HepG2 (cell line): ENCODE measurements around the gene MCEE. TPM values are rescaled to one million over a fixed set of nuclear protein-coding genes. Genes with fewer than 3 reads are reported as not detected.

Source experiments
- ATAC-seq: fragments of 200-7000 bp; cut with Tn5 transposase; 3 replicates; pipeline ENCODE4 v1.9.1; 2020; ENCODE audit warnings: mild to moderate bottlenecking, moderate library complexity
- BruUV-seq: library from RNA; stranded (reverse); fragments of 400-500 nt; replicated peaks from 2 replicates; lab custom pipeline; 2021; lab: Mats Ljungman, UMichigan
- CTCF ChIA-PET: fragments of 300-600 bp; formaldehyde crosslinking; extraction: SDS; loops from one replicate; lab custom pipeline; 2021; ENCODE audit warnings: low total read pairs, inconsistent platforms, low intra/inter-chr PET ratio; lab: Yijun Ruan, JAX
- POLR2A ChIA-PET: fragments of 350-600 bp; sonication (Branson Sonifier 250); formaldehyde crosslinking; loops from one replicate; lab custom pipeline; 2020; ENCODE audit warnings: antibody characterized with exemption, inconsistent platforms; lab: Yijun Ruan, JAX
- DNase-seq: peaks from one replicate; pipeline ENCODE4 v3.0.0-alpha.2; 2015; ENCODE audit warnings: low spot score
- FAIRE-seq: peaks from 3 replicates; lab custom pipeline; 2011; peaks lifted over from hg19 to GRCh38; lab: Jason Lieb, UNC
- H2AFZ ChIP-seq: one replicate; pipeline ENCODE4 v1.6.1; 2011; ENCODE audit warnings: low read length, inconsistent platforms
- H3K27ac ChIP-seq: fragments of 300-600 bp; 3 replicates; pipeline ENCODE4 v1.8.0; 2011; ENCODE audit warnings: mixed run types, mild to moderate bottlenecking, mixed read lengths, low read length, inconsistent platforms; ENCODE audit not compliant: insufficient read depth; ENCODE audit errors: extremely low read length
- H3K27me3 ChIP-seq, 2 experiments: fragments of 200-600 bp in 1 of 2; 2 replicates in 1 of 2; 3 replicates in 1 of 2; pipeline versions ENCODE4 v1.6.0 to v1.8.0; 2011; ENCODE audit warnings: low read length in 2 of 2, mild to moderate bottlenecking in 2 of 2, moderate library complexity in 2 of 2, inconsistent platforms in 1 of 2; ENCODE audit not compliant: insufficient read depth in 2 of 2, control insufficient read depth in 1 of 2
- H3K36me3 ChIP-seq, 2 experiments: fragments of 200-600 bp in 1 of 2; replicated peaks in 1 of 2; 2 replicates in 1 of 2; 3 replicates in 1 of 2; pipeline versions ENCODE4 v1.5.1 to v1.8.0; 2011; ENCODE audit warnings: low read length in 2 of 2, inconsistent platforms in 1 of 2; ENCODE audit not compliant: insufficient read depth in 2 of 2, control insufficient read depth in 1 of 2
- H3K4me1 ChIP-seq: 2 replicates; pipeline ENCODE4 v1.5.1; 2012; ENCODE audit warnings: low read length, inconsistent platforms; ENCODE audit not compliant: insufficient read depth
- H3K4me2 ChIP-seq: 2 replicates; pipeline ENCODE4 v1.6.0; 2011; ENCODE audit warnings: low read depth, low read length, inconsistent platforms
- H3K4me3 ChIP-seq, 3 experiments: fragments of 200-600 bp in 1 of 3; sonication (generic), shearing (Covaris generic) in 1 of 3; replicated peaks in 1 of 3; 2 replicates each; pipeline ENCODE4 v1.5.1; 2011 to 2016; ENCODE audit warnings: low read length in 3 of 3, inconsistent platforms in 2 of 3, low read depth in 2 of 3, mild to moderate bottlenecking in 2 of 3, control low read depth in 1 of 3, mixed read lengths in 1 of 3; ENCODE audit not compliant: insufficient read depth in 1 of 3
- H3K79me2 ChIP-seq: one replicate; pipeline ENCODE4 v1.6.1; 2011; ENCODE audit warnings: low read length, inconsistent platforms; ENCODE audit not compliant: insufficient read depth
- H3K9ac ChIP-seq: 2 replicates; pipeline ENCODE4 v1.6.0; 2011; ENCODE audit warnings: mild to moderate bottlenecking, low read depth, low read length, inconsistent platforms; ENCODE audit not compliant: insufficient read depth
- H3K9me3 ChIP-seq: 2 replicates; pipeline ENCODE4 v1.5.1; 2012; ENCODE audit warnings: mild to moderate bottlenecking, low read length
- H4K20me1 ChIP-seq: 2 replicates; pipeline ENCODE4 v1.6.0; 2011; ENCODE audit warnings: inconsistent platforms, mild to moderate bottlenecking, low read length, moderate library complexity; ENCODE audit not compliant: insufficient read depth
- AGO2 ChIP-seq: fragments of 200-400 bp; formaldehyde crosslinking; optimal IDR thresholded peaks from 2 replicates; pipeline ENCODE3; 2017; ENCODE audit warnings: mild to moderate bottlenecking, low read depth, low read length, moderate library complexity
- CCAR2 ChIP-seq: fragments of 200-400 bp; formaldehyde crosslinking; optimal IDR thresholded peaks from 2 replicates; pipeline ENCODE3; 2018; ENCODE audit warnings: low read depth, mild to moderate bottlenecking, low read length, moderate library complexity
- GABPB1 ChIP-seq: IDR thresholded peaks from 2 replicates; pipeline ENCODE4 v1.6.1; 2016; ENCODE audit warnings: mild to moderate bottlenecking, missing genetic modification reagents, moderate library complexity, missing compliant biosample characterization
- NRL ChIP-seq: sonication (generic); formaldehyde crosslinking; IDR thresholded peaks from 2 replicates; pipeline ENCODE4 v1.5.0; 2020; ENCODE audit warnings: missing genetic modification reagents, mild to moderate bottlenecking, moderate library complexity, borderline replicate concordance
- RARA ChIP-seq: IDR thresholded peaks from 2 replicates; pipeline ENCODE4 v1.6.1; 2016; ENCODE audit warnings: missing genetic modification reagents, missing compliant biosample characterization
- ZGPAT ChIP-seq: IDR thresholded peaks from 2 replicates; pipeline ENCODE4 v1.6.1; 2016; ENCODE audit warnings: mild to moderate bottlenecking
- WGBS: methylation state at CpG from one replicate; pipeline ENCODE4 v1.1.6; 2017; ENCODE audit warnings: low lambda C conversion rate; 5-methylcytosine and 5-hydroxymethylcytosine counted together
- in situ Hi-C: cut with HindIII; loops from 2 replicates; pipeline ENCODE4 v1.10.0; 2017; ENCODE audit warnings: low pct_unique_long_range_greater_than_20kb; ENCODE audit not compliant: extremely low pct_ligation_motif_present
- intact Hi-C: fragments of 100-400 bp; cut with micrococcal nuclease; formaldehyde crosslinking; loops from one replicate; pipeline ENCODE4 v1.10.0; 2022; ENCODE audit not compliant: unreplicated experiment
- polyA plus RNA-seq, 8 experiments: library from polyadenylated mRNA; depleted of rRNA in 3 of 8; stranded (reverse) in 7 of 8; unstranded in 1 of 8; fragments of >200 nt; fragmentation: Illumina TruSeq in 4 of 8; extraction: Trizol in 4 of 8; gene quantifications; 2 replicates each; pipeline versions ENCODE4 v1.2.1 to v1.2.3, GENCODE V29; 2011 to 2016; ENCODE audit warnings: low read depth in 4 of 8, missing spikeins in 1 of 8, mixed read lengths in 1 of 8; ENCODE audit not compliant: insufficient read depth in 1 of 8
- total RNA-seq, 5 experiments: library from RNA; depleted of rRNA; stranded (reverse); fragments of >200 nt; fragmentation: Illumina TruSeq; extraction: Trizol; gene quantifications; 2 replicates each; pipeline ENCODE4 v1.2.3, GENCODE V29; 2016; ENCODE audit warnings: low read depth in 1 of 5
- TF ChIP-seq, protein P1 (sequence below): sonication (generic); formaldehyde crosslinking; IDR thresholded peaks from 2 replicates; pipeline ENCODE4 v1.4.0; 2020; ENCODE audit warnings: missing genetic modification reagents, borderline replicate concordance
- TF ChIP-seq, protein P2 (sequence below): sonication (generic); formaldehyde crosslinking; IDR thresholded peaks from 2 replicates; pipeline ENCODE4 v1.5.1; 2020; ENCODE audit warnings: mild to moderate bottlenecking, missing genetic modification reagents, moderate library complexity

The MCEE gene
- total and polyA plus RNA-seq, 2 of the 13 experiments (the other 11 are each of a cell fraction or from before 2014, with no cell fraction given): 32.0 to 66.9 TPM

DNA sequence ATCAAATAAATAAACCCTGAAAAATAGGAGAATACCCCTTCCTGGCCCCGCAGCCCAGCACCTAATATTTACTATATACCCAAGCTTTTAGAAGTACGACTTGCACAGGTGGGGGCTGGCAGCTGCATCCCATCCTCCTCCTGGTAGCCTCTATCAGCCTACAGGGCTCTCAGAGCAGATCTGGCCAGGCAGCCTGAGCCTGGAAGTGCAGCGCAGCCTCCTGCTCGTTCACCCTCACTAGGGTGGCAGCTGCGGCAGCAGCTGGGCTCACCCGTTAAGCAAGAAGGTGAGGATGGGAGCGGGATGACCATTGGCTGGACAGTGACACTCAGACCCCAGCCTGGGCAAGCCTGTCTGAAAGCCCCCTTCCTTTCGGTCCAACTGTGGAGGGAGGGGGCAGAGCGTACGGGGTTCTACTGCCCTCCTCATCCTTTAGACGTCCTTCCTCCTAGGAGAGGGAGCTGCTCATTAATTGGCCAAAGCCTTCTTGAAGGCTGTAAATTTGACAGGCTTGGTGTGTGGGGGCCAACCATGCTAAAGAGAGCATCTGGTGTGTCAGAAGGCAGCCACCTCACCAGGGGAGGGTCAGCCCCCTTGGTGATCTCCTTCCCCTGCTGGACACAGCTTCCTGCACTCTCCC is 23.7 kb upstream of the MCEE start:
- Histone ChIP-seq H3K4me1 (no peaks in the 10 kb centered on the region), H3K9ac (no peak overlapping the region), H3K36me3 (peaks cover 7 to 15% of the 10 kb centered on the region in 2 experiments), H4K20me1 (peaks cover 4% of the 10 kb centered on the region; the same call in 1 of the 2 replicates), H3K27me3 (peaks cover 0 to 22% of the 10 kb centered on the region in 2 experiments; a peak in 3 of 5 replicates), H3K4me3 (no peak overlapping the region), H3K79me2 (no peaks in the 10 kb centered on the region), H3K4me2 (no peak overlapping the region), H3K27ac (no peak overlapping the region), H3K9me3 (no peaks in the 10 kb centered on the region), H2AFZ (no peak overlapping the region)
- intact Hi-C loops: no loop called here
- POLR2A ChIA-PET: interaction anchor here (1.5 kb wide), 1 partner anchor 24 kb away, joined by 6 read pairs; the partner anchor contains the start of genes MCEE and MPHOSPH10
- CTCF ChIA-PET: interaction anchor here (3.1 kb wide), 1 partner anchor 53 kb away, joined by 24 read pairs; no protein-coding TSS in a partner anchor
- in situ Hi-C loops: no loop called here
- FAIRE-seq (no peak), ATAC-seq (no peak), DNase-seq (no peak)
- 0 out of 2 replicates have a peak, but pooled peaks have one; percentile 36 for TF ChIP-seq NRL
- no peak for TF ChIP-seq AGO2
- no TSS peak for BruUV-seq
- 68% methylated on average over 11 of the region's 11 CpGs for WGBS

- FAIRE-seq: no peak
- H3K79me2 ChIP-seq: no peaks in the 10 kb centered on the region
- H3K4me3 ChIP-seq: no peak overlapping the region
- no peaks in the 10 kb centered on the region for H3K4me1 ChIP-seq
- H3K36me3 ChIP-seq: peaks cover 17 to 35% of the 10 kb centered on the region in 2 experiments
- peaks cover 0 to 15% of the 10 kb centered on the region in 2 experiments; a peak in 3 of 5 replicates for H3K27me3 ChIP-seq
- no peak overlapping the region for H3K27ac ChIP-seq
- H3K9ac ChIP-seq: no peak overlapping the region
- WGBS: 100% methylated on average over 1 of the region's 1 CpG
- H3K9me3 ChIP-seq: no peaks in the 10 kb centered on the region
- H3K4me2 ChIP-seq: no peak overlapping the region
- POLR2A ChIA-PET: interaction anchor here (3.3 kb wide), 1 partner anchor 21 kb away, joined by 13 read pairs; the partner anchor contains the start of genes MCEE and MPHOSPH10
- BruUV-seq: no TSS peak
- no peak for DNase-seq
- CTCF ChIA-PET: no interaction called here
- intact Hi-C loops: no loop called here
- no peak overlapping the region for H2AFZ ChIP-seq
- in situ Hi-C loops: no loop called here
- peaks cover 8% of the 10 kb centered on the region for H4K20me1 ChIP-seq
- ATAC-seq: peak; percentile 72
- TF ChIP-seq RARA (CRISPR knock-in tag) (no peak), GABPB1 (no peak), CCAR2 (no peak), ZGPAT (no peak)
- TF ChIP-seq, protein P1, sequence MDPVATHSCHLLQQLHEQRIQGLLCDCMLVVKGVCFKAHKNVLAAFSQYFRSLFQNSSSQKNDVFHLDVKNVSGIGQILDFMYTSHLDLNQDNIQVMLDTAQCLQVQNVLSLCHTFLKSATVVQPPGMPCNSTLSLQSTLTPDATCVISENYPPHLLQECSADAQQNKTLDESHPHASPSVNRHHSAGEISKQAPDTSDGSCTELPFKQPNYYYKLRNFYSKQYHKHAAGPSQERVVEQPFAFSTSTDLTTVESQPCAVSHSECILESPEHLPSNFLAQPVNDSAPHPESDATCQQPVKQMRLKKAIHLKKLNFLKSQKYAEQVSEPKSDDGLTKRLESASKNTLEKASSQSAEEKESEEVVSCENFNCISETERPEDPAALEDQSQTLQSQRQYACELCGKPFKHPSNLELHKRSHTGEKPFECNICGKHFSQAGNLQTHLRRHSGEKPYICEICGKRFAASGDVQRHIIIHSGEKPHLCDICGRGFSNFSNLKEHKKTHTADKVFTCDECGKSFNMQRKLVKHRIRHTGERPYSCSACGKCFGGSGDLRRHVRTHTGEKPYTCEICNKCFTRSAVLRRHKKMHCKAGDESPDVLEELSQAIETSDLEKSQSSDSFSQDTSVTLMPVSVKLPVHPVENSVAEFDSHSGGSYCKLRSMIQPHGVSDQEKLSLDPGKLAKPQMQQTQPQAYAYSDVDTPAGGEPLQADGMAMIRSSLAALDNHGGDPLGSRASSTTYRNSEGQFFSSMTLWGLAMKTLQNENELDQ (CRISPR knock-in tag): no peak
- TF ChIP-seq, protein P2, sequence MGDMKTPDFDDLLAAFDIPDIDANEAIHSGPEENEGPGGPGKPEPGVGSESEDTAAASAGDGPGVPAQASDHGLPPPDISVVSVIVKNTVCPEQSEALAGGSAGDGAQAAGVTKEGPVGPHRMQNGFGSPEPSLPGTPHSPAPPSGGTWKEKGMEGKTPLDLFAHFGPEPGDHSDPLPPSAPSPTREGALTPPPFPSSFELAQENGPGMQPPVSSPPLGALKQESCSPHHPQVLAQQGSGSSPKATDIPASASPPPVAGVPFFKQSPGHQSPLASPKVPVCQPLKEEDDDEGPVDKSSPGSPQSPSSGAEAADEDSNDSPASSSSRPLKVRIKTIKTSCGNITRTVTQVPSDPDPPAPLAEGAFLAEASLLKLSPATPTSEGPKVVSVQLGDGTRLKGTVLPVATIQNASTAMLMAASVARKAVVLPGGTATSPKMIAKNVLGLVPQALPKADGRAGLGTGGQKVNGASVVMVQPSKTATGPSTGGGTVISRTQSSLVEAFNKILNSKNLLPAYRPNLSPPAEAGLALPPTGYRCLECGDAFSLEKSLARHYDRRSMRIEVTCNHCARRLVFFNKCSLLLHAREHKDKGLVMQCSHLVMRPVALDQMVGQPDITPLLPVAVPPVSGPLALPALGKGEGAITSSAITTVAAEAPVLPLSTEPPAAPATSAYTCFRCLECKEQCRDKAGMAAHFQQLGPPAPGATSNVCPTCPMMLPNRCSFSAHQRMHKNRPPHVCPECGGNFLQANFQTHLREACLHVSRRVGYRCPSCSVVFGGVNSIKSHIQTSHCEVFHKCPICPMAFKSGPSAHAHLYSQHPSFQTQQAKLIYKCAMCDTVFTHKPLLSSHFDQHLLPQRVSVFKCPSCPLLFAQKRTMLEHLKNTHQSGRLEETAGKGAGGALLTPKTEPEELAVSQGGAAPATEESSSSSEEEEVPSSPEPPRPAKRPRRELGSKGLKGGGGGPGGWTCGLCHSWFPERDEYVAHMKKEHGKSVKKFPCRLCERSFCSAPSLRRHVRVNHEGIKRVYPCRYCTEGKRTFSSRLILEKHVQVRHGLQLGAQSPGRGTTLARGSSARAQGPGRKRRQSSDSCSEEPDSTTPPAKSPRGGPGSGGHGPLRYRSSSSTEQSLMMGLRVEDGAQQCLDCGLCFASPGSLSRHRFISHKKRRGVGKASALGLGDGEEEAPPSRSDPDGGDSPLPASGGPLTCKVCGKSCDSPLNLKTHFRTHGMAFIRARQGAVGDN (CRISPR knock-in tag): 0 out of 2 replicates have a peak, but pooled peaks have one; percentile 14
These were observed 21.6 kb upstream of the MCEE start for GRCh38 chr2:71151620-71152019.
